HG02763 (cell line): ENCODE data around the gene PLXND1.
"Not testable (repeated sequence)": the region's sequence is repeated elsewhere in the genome, so short reads cannot be mapped to it uniquely, and the experiment has no call there.

Experiments
- ATAC-seq: cut with Tn5 transposase; IDR thresholded peaks from one replicate; pipeline ENCODE4 v1.9.1; 2021; ENCODE audit warnings: mild to moderate bottlenecking, moderate library complexity; ENCODE audit not compliant: unreplicated experiment

Gene PLXND1

GRCh38 chr3:129552287-129553050, 54.0 kb downstream of the PLXND1 start:
- no peak for ATAC-seq

DNA sequence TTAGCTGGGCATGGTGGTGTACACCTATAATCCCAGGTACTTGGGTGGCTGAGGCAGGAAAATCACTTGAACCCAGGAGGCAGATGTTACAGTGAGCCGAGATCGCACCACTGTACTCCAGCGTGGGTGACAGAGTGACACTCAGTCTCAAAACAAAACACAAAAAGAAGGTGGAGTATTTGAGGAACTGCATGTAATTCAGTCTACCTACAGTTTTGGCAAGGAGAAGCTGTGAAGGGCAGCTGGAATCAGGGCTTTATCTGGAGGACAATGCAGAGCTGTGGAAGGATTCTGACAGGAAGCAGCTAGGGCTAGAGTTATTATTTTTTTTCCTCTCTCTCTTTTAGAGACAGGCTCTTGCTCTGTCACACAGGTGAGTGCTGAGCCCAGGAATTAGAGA, 56.7 kb downstream of the PLXND1 start:
- ATAC-seq: no peak

- no peak for ATAC-seq
Observed at GRCh38 chr3:129549006-129549800, 57.3 kb downstream of the PLXND1 start.

GRCh38 chr3:129548104-129548965, 58.1 kb downstream of the PLXND1 start:
- ATAC-seq: no peak

GRCh38 chr3:129547241-129547640, 59.2 kb downstream of the PLXND1 start:
- ATAC-seq: no peak

DNA sequence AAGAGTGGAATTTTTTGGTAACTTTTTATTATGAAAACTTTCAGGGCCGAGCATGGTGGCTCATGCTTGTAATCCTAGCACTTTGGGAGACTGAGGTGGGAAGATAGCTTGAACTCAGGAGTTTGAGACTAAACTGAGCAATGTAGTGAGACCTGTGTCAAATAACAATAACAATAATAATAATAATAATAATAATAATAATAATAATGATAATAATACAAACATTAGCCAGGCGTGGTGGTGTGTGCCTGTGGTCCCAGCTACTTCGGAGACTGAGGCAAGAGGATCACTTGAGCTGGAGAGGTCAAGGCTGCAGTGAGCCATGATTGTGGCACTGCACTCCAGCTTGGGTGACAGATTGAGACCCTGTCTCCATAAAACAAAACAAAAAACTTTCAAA, 60.5 kb downstream of the PLXND1 start:
- not testable (repeated sequence) for ATAC-seq

DNA sequence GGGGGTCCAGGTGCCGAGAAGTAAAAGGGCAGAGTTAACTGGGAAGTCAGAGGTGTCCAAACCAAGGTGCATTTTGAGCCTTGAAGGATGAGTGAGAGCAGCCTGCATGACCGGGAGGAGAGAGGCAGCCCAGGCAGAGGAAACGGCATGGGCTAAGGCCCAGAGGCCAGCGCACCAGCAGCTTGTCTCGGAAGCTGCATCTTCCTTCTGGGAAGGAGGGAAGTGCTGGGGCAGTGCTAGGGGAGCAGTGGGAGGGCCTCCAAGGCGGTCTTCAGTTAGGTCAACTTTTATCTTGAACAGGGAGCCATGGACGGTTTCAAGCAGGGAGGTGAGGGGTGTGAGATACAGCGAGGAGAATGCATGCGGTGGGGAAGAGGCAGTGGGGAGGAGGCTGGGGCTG, 62.5 kb downstream of the PLXND1 start:
- ATAC-seq: no peak

DNA sequence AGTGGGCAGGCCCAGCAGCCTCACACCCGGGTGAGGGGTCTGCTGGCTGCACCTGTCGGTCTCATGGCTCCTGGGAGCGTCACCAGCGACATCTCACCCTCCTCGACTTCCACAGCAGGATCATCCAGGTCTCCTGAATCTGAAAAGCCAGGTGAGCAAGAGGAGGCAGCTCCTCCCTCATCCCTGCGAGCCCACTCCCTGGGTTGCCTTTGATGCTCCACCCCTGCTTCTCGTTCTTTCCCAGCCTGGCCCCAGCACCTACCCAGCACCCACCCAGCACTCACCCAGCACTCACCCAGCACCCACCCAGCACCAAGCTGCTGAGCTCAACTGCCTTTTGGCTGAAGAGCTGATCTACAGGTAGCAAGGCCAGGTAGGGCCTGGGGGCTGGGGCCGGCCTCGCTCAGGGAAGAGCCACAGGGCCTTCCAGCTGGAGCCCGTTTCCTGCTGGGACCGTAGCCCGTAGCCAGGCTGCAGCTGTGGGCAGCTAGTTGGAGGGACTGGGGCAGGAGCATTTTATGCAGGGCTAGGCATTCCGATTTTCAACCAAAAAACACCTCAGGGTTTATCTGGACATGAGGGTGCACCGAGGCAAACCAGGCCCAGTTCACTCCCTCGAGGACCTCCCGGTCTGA, 63.2 kb downstream of the PLXND1 start, which contains the start of gene H1-8:
Gene H1-8, plus strand, starts transcription at position 20 of the 635 bp plus-strand sequence. Its CDS starts 44 bp downstream, at position 64.
- no peak for ATAC-seq

DNA sequence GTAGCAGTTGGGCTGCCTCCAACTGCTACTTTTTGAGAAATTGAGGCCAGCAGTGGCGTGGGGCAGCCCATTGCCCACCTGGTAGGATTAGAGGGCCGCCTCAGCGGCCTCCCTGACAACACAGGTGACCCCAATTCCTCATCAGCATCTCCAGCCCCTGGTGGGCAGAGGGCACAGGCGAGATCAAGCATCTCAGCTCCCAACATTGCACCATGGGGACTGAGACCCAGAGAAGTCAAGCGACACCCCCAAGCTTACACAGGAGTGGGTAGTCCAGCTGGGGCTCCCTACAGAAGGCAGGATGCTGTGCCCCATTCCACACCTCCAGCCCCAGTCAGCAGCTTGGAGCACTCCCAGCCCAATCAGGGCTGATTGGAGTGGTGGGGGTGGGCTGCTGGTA, 63.7 kb downstream of the PLXND1 start:
- no peak for ATAC-seq

GRCh38 chr3:129540776-129541516, 65.5 kb downstream of the PLXND1 start:
- no peak for ATAC-seq

GRCh38 chr3:129539206-129539605, 67.3 kb downstream of the PLXND1 start:
- ATAC-seq: no peak

DNA sequence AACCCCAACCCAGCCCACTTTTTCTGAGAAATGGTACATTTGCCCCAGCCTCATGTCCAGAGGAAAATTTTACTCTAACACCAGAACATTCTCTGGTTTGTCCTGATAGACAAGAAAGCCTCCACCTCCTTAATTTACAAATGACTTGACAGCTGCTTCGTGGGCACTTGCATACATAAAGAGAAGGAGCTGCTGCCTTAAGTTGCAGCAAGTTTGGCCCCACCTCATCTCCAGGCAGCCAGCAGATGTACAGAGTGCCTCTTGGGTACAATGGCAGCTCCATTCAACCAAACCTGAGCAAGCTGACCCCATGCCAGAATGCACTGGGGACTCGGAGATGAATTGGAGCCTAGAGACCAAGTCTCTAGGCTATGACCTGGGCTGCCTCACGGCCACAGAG, 69.7 kb downstream of the PLXND1 start:
- ATAC-seq: no peak

GRCh38 chr3:129536374-129536667, 70.2 kb downstream of the PLXND1 start:
- ATAC-seq: no peak

- ATAC-seq: no peak
Observed at GRCh38 chr3:129535075-129535474, 71.4 kb downstream of the PLXND1 start.

- no peak for ATAC-seq
Observed at GRCh38 chr3:129534428-129535027, 71.9 kb downstream of the PLXND1 start.

DNA sequence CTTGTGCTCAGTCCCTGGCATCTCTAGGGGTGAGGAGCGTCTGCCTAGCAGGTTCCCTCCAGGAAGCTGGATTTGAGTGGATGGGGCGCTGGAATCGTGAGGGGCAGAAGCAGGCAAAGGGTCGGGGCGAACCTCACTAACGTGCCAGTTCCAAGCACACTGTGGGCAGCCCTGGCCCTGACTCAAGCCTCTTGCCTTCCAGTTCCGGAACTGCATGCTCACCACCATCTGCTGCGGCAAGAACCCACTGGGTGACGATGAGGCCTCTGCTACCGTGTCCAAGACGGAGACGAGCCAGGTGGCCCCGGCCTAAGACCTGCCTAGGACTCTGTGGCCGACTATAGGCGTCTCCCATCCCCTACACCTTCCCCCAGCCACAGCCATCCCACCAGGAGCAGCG, 73.1 kb downstream of the PLXND1 start:
- no peak for ATAC-seq

DNA sequence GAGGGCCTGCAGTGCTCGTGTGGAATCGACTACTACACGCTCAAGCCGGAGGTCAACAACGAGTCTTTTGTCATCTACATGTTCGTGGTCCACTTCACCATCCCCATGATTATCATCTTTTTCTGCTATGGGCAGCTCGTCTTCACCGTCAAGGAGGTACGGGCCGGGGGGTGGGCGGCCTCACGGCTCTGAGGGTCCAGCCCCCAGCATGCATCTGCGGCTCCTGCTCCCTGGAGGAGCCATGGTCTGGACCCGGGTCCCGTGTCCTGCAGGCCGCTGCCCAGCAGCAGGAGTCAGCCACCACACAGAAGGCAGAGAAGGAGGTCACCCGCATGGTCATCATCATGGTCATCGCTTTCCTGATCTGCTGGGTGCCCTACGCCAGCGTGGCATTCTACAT, 74.2 kb downstream of the PLXND1 start:
- ATAC-seq: no peak

DNA sequence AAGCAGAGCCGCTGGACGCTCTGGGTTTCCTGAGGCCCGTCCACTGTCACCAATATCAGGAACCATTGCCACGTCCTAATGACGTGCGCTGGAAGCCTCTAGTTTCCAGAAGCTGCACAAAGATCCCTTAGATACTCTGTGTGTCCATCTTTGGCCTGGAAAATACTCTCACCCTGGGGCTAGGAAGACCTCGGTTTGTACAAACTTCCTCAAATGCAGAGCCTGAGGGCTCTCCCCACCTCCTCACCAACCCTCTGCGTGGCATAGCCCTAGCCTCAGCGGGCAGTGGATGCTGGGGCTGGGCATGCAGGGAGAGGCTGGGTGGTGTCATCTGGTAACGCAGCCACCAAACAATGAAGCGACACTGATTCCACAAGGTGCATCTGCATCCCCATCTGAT, 74.8 kb downstream of the PLXND1 start:
- no peak for ATAC-seq

DNA sequence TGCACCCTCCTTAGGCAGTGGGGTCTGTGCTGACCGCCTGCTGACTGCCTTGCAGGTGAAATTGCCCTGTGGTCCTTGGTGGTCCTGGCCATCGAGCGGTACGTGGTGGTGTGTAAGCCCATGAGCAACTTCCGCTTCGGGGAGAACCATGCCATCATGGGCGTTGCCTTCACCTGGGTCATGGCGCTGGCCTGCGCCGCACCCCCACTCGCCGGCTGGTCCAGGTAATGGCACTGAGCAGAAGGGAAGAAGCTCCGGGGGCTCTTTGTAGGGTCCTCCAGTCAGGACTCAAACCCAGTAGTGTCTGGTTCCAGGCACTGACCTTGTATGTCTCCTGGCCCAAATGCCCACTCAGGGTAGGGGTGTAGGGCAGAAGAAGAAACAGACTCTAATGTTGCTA, 75.7 kb downstream of the PLXND1 start:
- no peak for ATAC-seq

- ATAC-seq: no peak
Observed at GRCh38 chr3:129530251-129530791, 76.2 kb downstream of the PLXND1 start.
